ENCODE data around the gene DNPEP. TPM values are rescaled to one million over a fixed set of nuclear protein-coding genes. Genes with fewer than 3 reads are reported as not detected.
A peak's percentile ranks its signal among the peaks of the same experiment; 100 is the strongest.
"Not testable (repeated sequence)": the region's sequence is repeated elsewhere in the genome, so short reads cannot be mapped to it uniquely, and the experiment has no call there.

Gene DNPEP
- total RNA-seq, 4 donors from 2014 or later = 44.9 to 102 (median 61.6) TPM

DNA sequence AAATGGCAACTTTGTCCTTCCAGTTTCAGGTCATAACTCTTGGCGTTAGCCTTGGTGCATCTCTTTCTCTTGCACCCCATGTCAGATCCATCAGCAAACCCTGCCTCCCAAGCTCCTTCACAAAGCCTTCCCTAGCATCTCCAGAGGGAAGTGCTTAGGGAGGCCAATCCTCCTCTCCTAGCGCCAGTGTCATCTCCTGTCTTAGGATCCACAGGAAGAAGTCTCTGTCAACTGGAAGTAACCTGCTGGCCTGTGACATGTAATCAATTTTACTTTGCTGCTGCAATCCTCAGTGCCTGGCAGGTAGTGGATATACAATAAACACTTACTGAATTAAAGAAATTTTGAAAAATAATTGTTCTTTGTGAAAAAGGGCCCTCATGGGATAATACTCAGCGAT lies 7.9 kb upstream of the DNPEP start:
- WGBS = 90% methylated on average over 3 of the region's 3 CpGs
- peaks cover 0 to 18% (median 14%) of the 10 kb centered on the region in 4 donors for H3K4me1 ChIP-seq
- intact Hi-C loops (cut with DNase I) = no loop called here

DNA sequence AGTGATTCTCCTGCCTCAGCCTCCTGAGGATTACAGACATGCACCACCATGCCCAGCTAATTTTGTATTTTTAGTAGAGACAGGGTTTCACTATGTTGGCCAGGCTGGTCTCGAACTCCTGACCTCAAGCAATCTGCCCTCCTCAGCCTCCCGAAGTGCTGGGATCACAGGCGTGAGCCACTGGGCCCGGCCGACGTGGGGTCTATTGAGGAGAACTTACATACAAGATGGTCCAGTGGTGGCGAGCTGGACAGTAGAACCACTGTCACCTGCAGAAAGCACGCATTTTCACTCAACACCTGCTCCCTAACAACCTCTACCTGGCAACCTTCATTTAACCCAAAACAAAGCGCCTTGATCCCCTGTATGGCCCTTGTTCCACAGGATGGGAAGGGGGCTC lies 7.3 kb upstream of the DNPEP start:
- H3K4me3 ChIP-seq; H3K27me3 ChIP-seq; intact Hi-C loops (cut with DNase I); H3K27ac ChIP-seq (replicated peaks in 1 of 4); H3K36me3 ChIP-seq; DNase-seq (ENCODE audit: extremely low spot score); H3K9me3 ChIP-seq: not testable (repeated sequence)
- 94% methylated on average over 8 of the region's 9 CpGs for WGBS
- peaks cover 0 to 18% (median 14%) of the 10 kb centered on the region in 4 donors for H3K4me1 ChIP-seq

More for the DNA sequence above, 7.9 kb upstream of the DNPEP start:
- no peak overlapping the region for H3K27ac ChIP-seq (replicated peaks in 1 of 4)
- H3K9me3 ChIP-seq = no peaks in the 10 kb centered on the region
- DNase-seq (ENCODE audit: extremely low spot score) = no peak
- H3K4me3 ChIP-seq = no peak overlapping the region
- TF ChIP-seq POLR2AphosphoS5 (IDR thresholded peaks at IDR 0.05) (no peak), POLR2A (IDR thresholded peaks at IDR 0.05; ENCODE audit: low read depth) (no peak), CTCF (IDR thresholded peaks at IDR 0.05) (no peak), EP300 (IDR thresholded peaks at IDR 0.05) (no peak)
- no peaks in the 10 kb centered on the region for H3K27me3 ChIP-seq
- no peaks in the 10 kb centered on the region for H3K36me3 ChIP-seq

DNA sequence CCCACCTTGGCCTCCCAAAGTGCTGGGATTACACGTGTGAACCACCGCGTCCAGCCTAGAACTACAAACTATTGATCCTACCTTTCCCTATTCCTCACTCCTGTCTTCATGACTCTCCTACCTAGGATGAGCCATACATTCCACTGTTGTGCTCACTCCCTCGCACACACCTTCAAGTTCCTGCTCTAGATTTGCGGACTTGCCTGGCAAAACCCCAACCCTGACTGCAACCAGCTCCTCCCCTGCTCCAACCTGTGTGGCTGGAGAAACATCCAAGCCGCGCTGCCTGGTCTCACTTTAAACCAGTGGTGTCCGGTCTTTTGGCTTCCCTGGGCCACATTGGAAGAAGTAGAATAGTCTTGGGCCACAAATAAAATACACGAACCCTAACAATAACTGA lies 5.0 kb upstream of the DNPEP start:
- Histone ChIP-seq H3K27me3 (no peaks in the 10 kb centered on the region), H3K4me1 (peaks cover 5 to 8% (median 6%) of the 10 kb centered on the region in 4 donors), H3K4me3 (no peak overlapping the region), H3K27ac (replicated peaks in 1 of 4) (no peak overlapping the region), H3K36me3 (no peaks in the 10 kb centered on the region), H3K9me3 (no peaks in the 10 kb centered on the region)
- no peak for TF ChIP-seq POLR2AphosphoS5 (IDR thresholded peaks at IDR 0.05)
- no peak for DNase-seq (ENCODE audit: extremely low spot score)
- 88% methylated on average over 9 of the region's 9 CpGs for WGBS
- intact Hi-C loops (cut with DNase I) = no loop called here

DNA sequence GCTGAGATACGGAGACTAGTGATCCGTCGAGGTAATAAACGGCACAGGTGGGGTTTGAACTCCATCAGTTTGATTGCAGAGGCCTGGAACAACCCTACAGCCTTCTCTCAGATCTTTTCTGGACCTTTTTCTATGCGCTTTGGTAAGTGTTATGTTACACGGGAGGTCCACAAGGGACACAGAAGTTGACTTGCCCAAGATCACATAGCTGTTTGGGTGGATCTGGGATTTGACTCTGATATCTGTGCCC lies 1.1 kb upstream of the DNPEP start:
- intact Hi-C loops (cut with DNase I) = loop anchor here (10.0 kb wide), 1 partner anchor 214 kb away; the partner anchor contains the start of genes CNPPD1, RETREG2 and SLC23A3
- peak overlapping the region; percentile 67 to 96 (median 82) for H3K4me3 ChIP-seq

GRCh38 chr2:219388121-219388906 lies 602 bp upstream of the DNPEP start:
- peaks cover 22 to 33% (median 31%) of the 10 kb centered on the region in 4 donors for H3K36me3 ChIP-seq
- no peaks in the 10 kb centered on the region for H3K9me3 ChIP-seq
- H3K4me1 ChIP-seq = peaks cover 26 to 38% (median 30%) of the 10 kb centered on the region in 4 donors
- DNase-seq (ENCODE audit: extremely low spot score) = peak; percentile 99
- H3K27ac ChIP-seq (replicated peaks in 1 of 4) = peak overlapping the region; percentile 82 to 93 (median 89)
- H3K4me3 ChIP-seq = peak overlapping the region; percentile 67 to 96 (median 82)
- 3% methylated on average over 9 of the region's 78 CpGs for whole genome bisulfite sequencing
- H3K27me3 ChIP-seq = no peaks in the 10 kb centered on the region
- intact Hi-C loops (cut with DNase I) = loop anchor here (10.0 kb wide), 1 partner anchor 214 kb away; the partner anchor contains the start of genes CNPPD1, RETREG2 and SLC23A3
- TF ChIP-seq POLR2AphosphoS5 (IDR thresholded peaks at IDR 0.05) (peak; percentile 18 to 66), EP300 (IDR thresholded peaks at IDR 0.05) (no peak), CTCF (IDR thresholded peaks at IDR 0.05) (peak; percentile 59 to 92 (median 87)), POLR2A (IDR thresholded peaks at IDR 0.05; ENCODE audit: low read depth) (no peak)

More for the DNA sequence above, 1.1 kb upstream of the DNPEP start:
- H3K4me1 ChIP-seq = peaks cover 26 to 38% (median 30%) of the 10 kb centered on the region in 4 donors
- no peaks in the 10 kb centered on the region for H3K9me3 ChIP-seq
- H3K27me3 ChIP-seq = no peaks in the 10 kb centered on the region
- H3K27ac ChIP-seq (replicated peaks in 1 of 4) = peak overlapping the region; percentile 82 to 93 (median 89)
- peaks cover 17 to 28% (median 26%) of the 10 kb centered on the region in 4 donors for H3K36me3 ChIP-seq
- no peak for DNase-seq (ENCODE audit: extremely low spot score)
- TF ChIP-seq POLR2A (IDR thresholded peaks at IDR 0.05; ENCODE audit: low read depth) = no peak
- WGBS = 36% methylated on average over 6 of the region's 6 CpGs

DNA sequence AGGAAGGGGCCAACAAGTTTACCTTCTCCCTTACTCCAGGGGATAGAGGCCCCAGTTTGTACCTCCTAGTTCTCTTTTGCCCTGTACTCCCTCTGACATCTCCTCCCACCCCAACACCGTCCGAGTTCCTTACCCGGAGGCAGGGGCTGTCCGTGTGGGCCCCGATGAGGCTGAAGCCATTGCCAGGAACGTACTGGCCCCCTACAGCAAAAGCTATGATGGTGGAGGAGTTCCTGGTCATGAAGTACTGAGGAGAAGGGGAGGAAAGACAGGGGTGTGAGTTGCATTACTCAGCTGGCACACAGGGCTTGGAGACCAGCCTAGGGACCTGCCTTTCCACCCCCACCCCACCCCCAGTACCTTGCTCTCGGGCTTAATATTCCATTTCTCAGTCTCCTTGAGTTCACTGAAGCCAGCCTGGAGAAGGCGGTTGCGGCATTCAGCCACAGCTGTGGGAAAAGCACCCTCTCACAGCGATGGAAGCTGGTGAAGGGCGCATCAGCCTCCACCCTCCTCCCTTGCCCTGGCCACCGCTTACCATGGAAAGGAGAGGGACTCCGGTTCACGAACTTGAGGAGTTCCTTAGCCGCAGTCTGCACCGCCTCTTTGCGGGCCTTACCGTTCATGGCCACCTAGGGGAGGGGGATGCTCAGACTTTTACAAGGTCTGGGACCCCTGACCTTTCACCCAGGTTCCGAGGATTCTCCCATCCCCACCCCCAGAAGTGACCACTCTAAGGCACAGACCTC lies 1.0 kb downstream of the DNPEP start:
- TF ChIP-seq CTCF (IDR thresholded peaks at IDR 0.05) (no peak), POLR2A (IDR thresholded peaks at IDR 0.05; ENCODE audit: low read depth) (no peak), POLR2AphosphoS5 (IDR thresholded peaks at IDR 0.05) (no peak), EP300 (IDR thresholded peaks at IDR 0.05) (no peak)
- peaks cover 31 to 49% (median 46%) of the 10 kb centered on the region in 4 donors for H3K36me3 ChIP-seq
- no peaks in the 10 kb centered on the region for H3K9me3 ChIP-seq
- intact Hi-C loops (cut with DNase I) = loop anchor here (10.0 kb wide), 1 partner anchor 212 kb away; the partner anchor contains the start of genes CNPPD1, RETREG2 and SLC23A3
- WGBS = 40% methylated on average over 19 of the region's 19 CpGs
- no peaks in the 10 kb centered on the region for H3K27me3 ChIP-seq
- peaks cover 26 to 38% (median 30%) of the 10 kb centered on the region in 4 donors for H3K4me1 ChIP-seq
- DNase-seq (ENCODE audit: extremely low spot score) = no peak
- H3K4me3 ChIP-seq = peak overlapping the region; percentile 67 to 96 (median 82)
- peak overlapping the region; percentile 85 to 96 (median 93) for H3K27ac ChIP-seq (replicated peaks in 1 of 4)

Measured in esophagus muscularis mucosa (tissue), 4 donors.